Activated CD4-positive, alpha-beta T cell treated with anti-CD3 and anti-CD28 coated beads for 36 hours (primary cell): ENCODE data around the gene SSX2IP. TPM values are rescaled to one million over a fixed set of nuclear protein-coding genes. Genes with fewer than 3 reads are reported as not detected.
A peak's percentile ranks its signal among the peaks of the same experiment; 100 is the strongest.
"Not testable (repeated sequence)": the region's sequence is repeated elsewhere in the genome, so short reads cannot be mapped to it uniquely, and the experiment has no call there.

Experiments used
- ATAC-seq: fragments of 200-7000 bp; cut with Tn5 transposase; one replicate; pipeline ENCODE4 v1.10.0; 2021; ENCODE audit warnings: mild to moderate bottlenecking, moderate library complexity
- CTCF ChIA-PET: fragments of 350-600 bp; sonication (Branson Sonifier 250); formaldehyde crosslinking; loops from one replicate; lab custom pipeline; 2021; ENCODE audit warnings: antibody characterized with exemption; lab: Charles Lee
- POLR2A ChIA-PET: fragments of 350-600 bp; sonication (Branson Sonifier 250); formaldehyde crosslinking; loops from one replicate; lab custom pipeline; 2021; ENCODE audit warnings: antibody characterized with exemption, inconsistent platforms; lab: Charles Lee
- DNase-seq: peaks from one replicate; pipeline ENCODE4 v3.0.0-alpha.2; 2020
- H3K27ac Mint-ChIP-seq: one replicate; pipeline ENCODE4 v1.8.0; 2021; ENCODE audit warnings: mixed read lengths
- H3K27me3 Mint-ChIP-seq: one replicate; pipeline ENCODE4 v1.8.0; 2021; ENCODE audit warnings: mixed read lengths
- H3K36me3 Mint-ChIP-seq: one replicate; pipeline ENCODE4 v1.8.0; 2021; ENCODE audit warnings: low read depth, mixed read lengths
- H3K4me1 Mint-ChIP-seq: one replicate; pipeline ENCODE4 v1.8.0; 2021; ENCODE audit warnings: mixed read lengths
- H3K4me3 Mint-ChIP-seq: one replicate; pipeline ENCODE4 v1.8.0; 2021; ENCODE audit warnings: mild to moderate bottlenecking, moderate library complexity, mixed read lengths
- H3K9me3 Mint-ChIP-seq: one replicate; pipeline ENCODE4 v1.8.0; 2021; ENCODE audit warnings: low read depth, mixed read lengths
- intact Hi-C, 2 experiments: fragments of 100-400 bp; cut with DNase I in 1 of 2; cut with micrococcal nuclease in 1 of 2; formaldehyde crosslinking; loops; one replicate each; pipeline versions ENCODE4 v1.14.2 to v1.15.1; 2022 to 2024; cut with DNase I, micrococcal nuclease
- total RNA-seq, 2 experiments: library from RNA; stranded (reverse); gene quantifications; one replicate each; pipeline ENCODE4 v1.2.3, GENCODE V29; 2021

The SSX2IP gene
- total RNA-seq, 2 experiments from 2014 or later = 10.3 to 12.3 TPM

- Mint-ChIP-seq H3K9me3 (peaks cover 7% of the 10 kb centered on the region), H3K36me3 (peaks cover 3% of the 10 kb centered on the region), H3K4me1 (peaks cover 32% of the 10 kb centered on the region), H3K27me3 (no peaks in the 10 kb centered on the region), H3K4me3 (peak overlapping the region; percentile 30), H3K27ac (peak overlapping the region; percentile 86)
- ChIA-PET POLR2A (interaction anchor here (0.6 to 0.9 kb wide), 2 partner anchors 95 to 359 kb away, joined by 3 to 4 read pairs; no protein-coding TSS in a partner anchor), CTCF (interaction anchor here (0.5 to 1.7 kb wide), 3 partner anchors 25 to 464 kb away, joined by 3 to 7 read pairs (median 3); partner anchors contain the start of gene CTBS)
- ATAC-seq = peak; percentile 88
- intact Hi-C loops = loop anchor here (1.0 kb wide), 4 partner anchors 20 to 255 kb away; partner anchors contain the start of genes CTBS (in 2 of the 2), GNG5 (in 1 of the 2) and SPATA1 (in 1 of the 2)
- DNase-seq = no peak
These were observed 91.2 kb downstream of the SSX2IP start for GRCh38 chr1:84598846-84599741.

GRCh38 chr1:84598418-84598817 lies 91.8 kb downstream of the SSX2IP start:
- ChIA-PET POLR2A (no interaction called here), CTCF (interaction anchor here (0.5 to 1.4 kb wide), 3 partner anchors 184 to 464 kb away, joined by 3 read pairs; no protein-coding TSS in a partner anchor)
- peaks cover 32% of the 10 kb centered on the region for H3K4me1 Mint-ChIP-seq
- intact Hi-C loops = no loop called here
- no peak for ATAC-seq
- peak overlapping the region; percentile 86 for H3K27ac Mint-ChIP-seq
- H3K4me3 Mint-ChIP-seq = peak overlapping the region; percentile 20
- H3K36me3 Mint-ChIP-seq = peaks cover 3% of the 10 kb centered on the region
- no peaks in the 10 kb centered on the region for H3K27me3 Mint-ChIP-seq
- no peak for DNase-seq
- H3K9me3 Mint-ChIP-seq = peaks cover 1% of the 10 kb centered on the region

GRCh38 chr1:84597011-84597410 lies 93.2 kb downstream of the SSX2IP start:
- Mint-ChIP-seq H3K4me1 (peaks cover 30% of the 10 kb centered on the region), H3K9me3 (no peaks in the 10 kb centered on the region), H3K27ac (no peak overlapping the region), H3K36me3 (peaks cover 3% of the 10 kb centered on the region), H3K4me3 (no peak overlapping the region), H3K27me3 (no peaks in the 10 kb centered on the region)
- ATAC-seq (no peak), DNase-seq (no peak)
- ChIA-PET CTCF (no interaction called here), POLR2A (interaction anchor here (1.2 kb wide), 1 partner anchor 23 kb away, joined by 3 read pairs; the partner anchor contains the start of gene CTBS)
- intact Hi-C loops = no loop called here

GRCh38 chr1:84594959-84595358 lies 95.3 kb downstream of the SSX2IP start:
- intact Hi-C loops, DNase-seq, H3K9me3 Mint-ChIP-seq, ATAC-seq, H3K4me3 Mint-ChIP-seq, H3K27me3 Mint-ChIP-seq, H3K27ac Mint-ChIP-seq, POLR2A ChIA-PET, H3K36me3 Mint-ChIP-seq: not testable (repeated sequence)
- CTCF ChIA-PET = interaction anchor here (0.6 to 1.0 kb wide), 2 partner anchors 15 to 245 kb away, joined by 3 read pairs; no protein-coding TSS in a partner anchor
- peaks cover 22% of the 10 kb centered on the region for H3K4me1 Mint-ChIP-seq

Other genes starting within 250 kb of the SSX2IP start
- 10 to 100 TPM; 59.1 to 70.2 TPM for gene RPF1, start 211.2 kb downstream of the SSX2IP start, total RNA-seq
- gene SPATA1, start 184.1 kb downstream of the SSX2IP start, total RNA-seq = 1 to 10 TPM in 1 of 2 experiments, under 1 TPM in 1; 0.61 to 1.4 TPM
- 100 to 1,000 TPM; 124 to 159 TPM for gene GNG5, start 183.9 kb downstream of the SSX2IP start, total RNA-seq
- 10 to 100 TPM; 13.5 to 17.3 TPM for gene CTBS, start 116.0 kb downstream of the SSX2IP start, total RNA-seq
- under 1 TPM; 0.21 to 0.23 TPM for gene LPAR3, start 202.7 kb upstream of the SSX2IP start, total RNA-seq